GM19468 (cell line): Measurements from ENCODE around the gene ST6GALNAC2.
"Not testable (repeated sequence)": the region's sequence is repeated elsewhere in the genome, so short reads cannot be mapped to it uniquely, and the experiment has no call there.

Experiments used
- ATAC-seq: cut with Tn5 transposase; IDR thresholded peaks from one replicate; pipeline ENCODE4 v1.9.1; 2021; ENCODE audit warnings: mild to moderate bottlenecking, moderate library complexity, moderate number of reproducible peaks; ENCODE audit not compliant: unreplicated experiment; ENCODE audit errors: extremely low read depth

The ST6GALNAC2 gene

DNA sequence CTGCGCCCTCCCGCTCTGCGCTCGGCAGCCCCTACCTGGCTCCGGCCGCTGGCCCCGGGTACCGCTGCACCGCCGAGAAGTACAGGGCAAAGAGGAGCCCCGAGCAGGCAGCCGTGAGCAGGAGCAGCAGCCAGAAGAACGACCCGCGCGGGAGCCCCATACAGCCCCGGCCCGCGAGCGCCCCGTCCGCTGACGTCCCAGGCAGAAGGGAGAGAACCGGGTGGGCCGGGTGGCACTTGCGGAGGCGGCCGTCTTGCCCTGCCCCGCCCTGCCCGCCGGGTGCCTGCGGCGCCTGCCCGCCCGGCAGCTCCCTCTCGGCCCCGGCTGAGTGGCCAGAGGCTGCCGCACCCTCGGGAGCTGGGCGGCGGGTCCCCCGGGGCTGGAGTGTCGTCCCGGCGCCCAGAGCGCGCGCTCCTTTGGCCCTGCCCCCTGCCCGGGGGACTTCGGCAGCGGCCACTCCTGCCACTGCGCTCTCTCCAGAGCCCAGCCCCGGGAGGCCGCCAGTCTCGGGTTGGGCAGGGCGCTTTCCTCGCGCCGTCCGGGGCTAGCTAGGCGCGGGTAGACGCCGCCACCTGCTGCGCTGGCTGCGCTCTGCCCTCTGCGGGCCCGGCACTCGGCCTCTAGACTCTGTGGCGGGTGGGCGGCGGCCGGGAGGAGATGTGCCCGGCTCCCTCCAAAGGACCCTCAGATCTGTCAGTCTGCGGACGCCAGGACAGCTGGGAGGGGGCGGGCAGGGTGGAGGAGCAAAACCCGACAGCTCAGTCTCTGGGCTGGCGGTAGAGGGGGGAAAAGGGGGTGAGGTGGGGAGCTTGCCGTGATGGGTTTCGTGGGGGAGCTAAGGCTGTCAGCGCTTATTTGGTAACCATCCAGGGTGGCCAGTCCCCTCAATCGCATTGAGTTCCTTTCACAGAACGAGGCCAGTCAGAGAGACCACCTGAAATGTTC lies at the start of gene ST6GALNAC2:
TSS of gene ST6GALNAC2 (minus strand) at position 212 of the 945 bp plus-strand sequence. CDS start at position 160, 52 bp downstream.
- no peak for ATAC-seq

- no peak for ATAC-seq
Measured at GRCh38 chr17:76635039-76635438, 49.4 kb upstream of the ST6GALNAC2 start.

GRCh38 chr17:76633628-76634328 lies 48.1 kb upstream of the ST6GALNAC2 start:
- no peak for ATAC-seq

DNA sequence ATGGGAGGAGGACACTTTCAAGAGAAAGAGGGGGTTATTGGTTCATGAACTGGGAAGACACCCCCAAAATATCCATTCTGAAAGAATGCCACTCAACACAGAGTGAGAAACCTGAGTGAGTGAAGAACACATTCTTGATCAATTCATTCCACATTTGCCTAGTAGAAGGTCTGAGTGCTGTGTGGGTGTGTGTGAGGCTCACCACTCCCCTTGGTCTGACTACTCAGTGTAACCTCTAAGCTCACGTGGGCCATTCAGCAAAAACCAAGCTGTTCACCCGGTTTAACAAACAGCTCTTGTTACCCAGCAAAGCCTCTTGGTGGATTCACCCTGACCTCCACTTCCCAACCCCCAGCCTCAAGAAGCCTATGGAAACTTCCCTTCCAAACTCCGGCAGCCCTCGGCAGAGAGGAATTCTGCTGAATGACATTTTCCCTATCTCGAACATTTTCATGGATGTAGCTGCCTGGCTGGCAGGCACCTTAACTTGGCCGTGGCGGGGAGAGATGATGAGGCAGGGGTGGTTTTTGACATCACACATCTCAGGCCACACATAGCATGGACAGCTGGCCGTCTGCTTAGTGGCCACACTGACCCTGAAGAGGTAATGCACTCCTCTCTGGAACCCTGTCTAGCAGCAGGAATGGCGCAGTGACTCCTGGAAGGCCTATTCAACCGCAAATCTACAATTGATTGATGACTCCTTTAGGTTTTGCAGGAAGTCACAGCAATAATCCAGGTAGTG lies 46.3 kb upstream of the ST6GALNAC2 start:
- no peak for ATAC-seq

GRCh38 chr17:76630151-76630550 lies 44.5 kb upstream of the ST6GALNAC2 start:
- ATAC-seq, result no peak

DNA sequence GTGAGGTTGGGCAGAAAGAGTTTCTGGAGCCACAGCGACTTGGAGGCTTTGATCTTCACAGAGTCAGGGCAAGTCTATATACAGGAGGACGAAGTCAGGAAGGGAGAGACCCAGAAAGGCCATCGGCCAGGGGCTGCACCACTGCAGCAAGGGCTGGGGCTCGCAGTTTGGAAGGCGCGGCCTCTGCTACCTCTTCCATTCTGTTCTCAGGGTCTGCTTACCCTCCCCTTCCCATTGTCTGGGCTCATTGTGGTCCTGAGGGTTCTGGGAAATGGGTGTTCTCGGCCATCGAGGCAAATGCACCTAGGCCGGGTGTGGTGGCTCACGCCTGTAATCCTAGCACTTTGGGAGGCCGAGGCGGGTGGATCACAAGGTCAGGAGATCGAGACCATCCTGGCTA lies 41.9 kb upstream of the ST6GALNAC2 start:
- no peak for ATAC-seq

DNA sequence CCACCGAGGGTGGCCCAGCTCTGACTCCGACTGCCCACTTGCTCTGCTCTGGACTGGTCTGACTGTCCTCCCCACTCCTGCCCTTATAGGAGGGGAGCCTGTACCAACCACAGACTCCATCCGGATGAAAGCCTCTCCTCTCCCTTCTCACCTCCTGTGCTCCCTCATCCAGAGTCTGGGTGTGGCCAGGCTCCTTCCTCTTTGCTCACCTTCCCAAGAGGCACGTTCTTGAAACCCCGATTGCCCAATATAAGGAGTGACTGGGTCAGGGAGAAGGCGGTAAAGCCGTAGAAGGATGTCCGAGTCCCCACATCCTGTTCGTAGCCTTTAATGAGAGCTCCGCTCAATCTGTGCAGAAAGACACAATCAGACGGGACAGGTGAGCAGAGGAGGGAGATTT lies 40.8 kb upstream of the ST6GALNAC2 start:
- ATAC-seq, result no peak

DNA sequence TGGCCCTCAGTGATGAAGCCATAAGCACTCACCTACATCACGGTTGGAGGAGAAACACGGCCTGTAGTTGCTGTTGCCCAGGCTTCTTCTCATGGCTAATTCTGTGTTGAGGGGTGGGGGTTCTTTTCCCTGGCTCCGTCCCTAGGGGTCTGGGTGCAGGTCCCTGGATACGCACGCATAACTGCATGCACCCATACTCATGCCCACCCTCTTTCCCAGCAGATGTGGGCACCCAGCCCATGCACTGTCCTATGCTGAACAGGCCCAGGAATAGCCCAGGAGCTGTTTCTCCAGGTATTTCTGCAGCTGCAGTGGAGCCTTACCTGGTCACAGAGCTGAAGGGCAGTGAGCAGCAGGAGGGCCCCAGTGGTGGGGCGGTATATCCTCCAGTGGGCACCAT lies 39.8 kb upstream of the ST6GALNAC2 start:
- no peak for ATAC-seq

DNA sequence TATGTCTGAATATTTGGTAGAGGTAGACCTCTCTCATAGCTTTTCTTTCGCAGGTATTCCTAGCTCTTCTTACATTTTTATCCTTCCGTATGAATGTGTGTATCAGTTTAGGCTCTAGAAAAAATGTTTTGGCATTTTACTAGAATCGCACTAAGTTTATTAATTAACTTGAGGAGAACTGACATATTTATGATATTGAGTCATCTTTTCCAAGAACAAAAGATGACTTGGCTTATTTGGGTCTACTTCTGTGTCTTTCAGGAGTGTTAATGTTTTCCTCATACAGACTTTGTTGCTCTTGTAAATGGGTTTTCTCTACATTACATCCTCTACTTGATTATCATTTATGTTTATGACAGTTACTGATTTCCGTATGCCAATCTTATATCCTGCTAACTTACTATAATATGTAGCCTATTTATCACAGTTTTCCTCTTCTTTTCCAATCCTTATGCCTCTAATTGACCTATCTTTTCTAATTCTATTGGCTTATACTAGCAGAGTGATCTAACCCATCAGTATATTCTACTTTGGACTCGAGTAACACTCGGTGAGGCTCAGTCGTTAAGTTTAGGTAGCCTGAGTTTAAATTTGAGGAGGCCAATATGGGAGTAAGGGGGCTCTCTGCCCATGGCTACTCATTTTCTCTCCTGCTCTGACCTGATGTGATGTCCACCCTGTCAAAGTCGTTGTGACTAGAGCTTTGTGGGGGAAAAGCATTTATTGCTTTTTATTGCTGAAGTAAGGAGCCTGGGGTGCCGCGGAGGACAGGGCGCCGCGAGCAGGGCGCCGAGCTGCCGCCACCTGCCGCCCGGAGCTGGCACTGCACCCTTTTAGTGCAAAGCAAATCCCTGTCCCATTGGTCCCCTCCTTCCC lies 37.8 kb upstream of the ST6GALNAC2 start:
- ATAC-seq, result no peak

GRCh38 chr17:76617838-76618237 lies 32.2 kb upstream of the ST6GALNAC2 start:
- no peak for ATAC-seq

DNA sequence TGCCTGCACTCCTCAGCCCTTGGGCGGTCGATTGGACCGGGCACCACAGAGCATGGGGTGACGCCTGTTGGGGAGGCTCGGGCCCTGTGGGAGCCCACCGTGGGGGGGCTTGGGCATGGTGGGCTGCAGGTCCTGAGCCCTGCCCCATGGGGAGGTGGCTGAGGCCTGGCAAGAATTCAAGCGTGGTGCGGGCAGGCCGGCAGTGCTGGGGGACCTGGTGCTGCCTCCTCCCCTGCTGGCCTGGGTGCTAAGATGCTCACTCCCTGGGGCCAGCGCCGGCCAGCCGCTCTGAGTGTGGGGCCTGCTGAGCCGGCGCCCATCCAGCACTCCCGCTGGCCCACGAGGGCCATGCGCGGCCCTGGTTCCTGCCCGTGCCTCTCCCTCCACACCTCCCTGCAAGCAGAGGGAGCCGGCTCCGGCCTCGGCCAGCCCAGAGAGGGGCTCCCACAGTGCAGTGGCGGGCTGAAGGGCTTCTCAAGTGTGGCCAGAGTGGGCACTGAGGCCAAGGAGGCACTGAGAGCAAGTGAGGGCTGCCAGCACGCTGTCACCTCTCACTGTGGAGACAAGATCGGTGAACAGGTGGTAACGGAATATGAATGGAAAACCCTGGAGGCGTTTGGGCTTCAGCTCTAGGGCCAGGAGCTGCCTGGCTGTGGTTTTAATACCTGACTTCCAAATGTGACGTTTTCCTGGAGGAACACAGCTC lies 29.4 kb upstream of the ST6GALNAC2 start:
- no peak for ATAC-seq

DNA sequence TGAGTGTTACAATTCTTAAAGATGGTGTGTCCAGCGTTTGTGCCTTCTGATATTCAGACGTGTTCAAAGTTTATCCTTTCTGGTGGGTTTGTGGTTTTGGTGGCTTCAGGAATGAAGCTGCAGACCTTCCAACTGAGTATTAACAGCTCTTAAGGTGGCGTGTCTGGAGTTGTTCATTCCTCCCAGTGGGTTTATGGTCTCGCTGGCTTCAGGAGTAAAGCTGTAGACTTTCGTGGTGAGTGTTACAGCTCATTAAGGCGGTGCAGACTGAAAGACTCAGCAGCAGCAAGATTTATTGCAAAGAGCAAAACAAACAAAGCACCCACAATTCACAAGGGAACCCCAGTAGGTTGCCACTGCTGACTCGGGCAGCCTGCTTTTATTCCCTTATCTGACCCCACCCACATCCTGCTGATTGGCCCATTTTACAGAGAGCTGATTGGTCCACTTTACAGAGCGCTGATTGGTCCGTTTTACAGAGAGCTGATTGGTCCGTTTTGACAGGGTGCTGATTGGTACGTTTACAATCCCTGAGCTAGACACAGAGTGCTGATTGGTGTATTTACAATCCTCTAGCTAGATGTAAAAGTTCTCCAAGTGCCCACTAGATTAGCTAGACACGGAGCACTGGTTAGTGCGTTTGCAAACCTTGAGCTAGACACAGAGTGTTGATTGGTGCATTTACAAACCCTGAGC lies 28.6 kb upstream of the ST6GALNAC2 start:
- ATAC-seq, result not testable (repeated sequence)

DNA sequence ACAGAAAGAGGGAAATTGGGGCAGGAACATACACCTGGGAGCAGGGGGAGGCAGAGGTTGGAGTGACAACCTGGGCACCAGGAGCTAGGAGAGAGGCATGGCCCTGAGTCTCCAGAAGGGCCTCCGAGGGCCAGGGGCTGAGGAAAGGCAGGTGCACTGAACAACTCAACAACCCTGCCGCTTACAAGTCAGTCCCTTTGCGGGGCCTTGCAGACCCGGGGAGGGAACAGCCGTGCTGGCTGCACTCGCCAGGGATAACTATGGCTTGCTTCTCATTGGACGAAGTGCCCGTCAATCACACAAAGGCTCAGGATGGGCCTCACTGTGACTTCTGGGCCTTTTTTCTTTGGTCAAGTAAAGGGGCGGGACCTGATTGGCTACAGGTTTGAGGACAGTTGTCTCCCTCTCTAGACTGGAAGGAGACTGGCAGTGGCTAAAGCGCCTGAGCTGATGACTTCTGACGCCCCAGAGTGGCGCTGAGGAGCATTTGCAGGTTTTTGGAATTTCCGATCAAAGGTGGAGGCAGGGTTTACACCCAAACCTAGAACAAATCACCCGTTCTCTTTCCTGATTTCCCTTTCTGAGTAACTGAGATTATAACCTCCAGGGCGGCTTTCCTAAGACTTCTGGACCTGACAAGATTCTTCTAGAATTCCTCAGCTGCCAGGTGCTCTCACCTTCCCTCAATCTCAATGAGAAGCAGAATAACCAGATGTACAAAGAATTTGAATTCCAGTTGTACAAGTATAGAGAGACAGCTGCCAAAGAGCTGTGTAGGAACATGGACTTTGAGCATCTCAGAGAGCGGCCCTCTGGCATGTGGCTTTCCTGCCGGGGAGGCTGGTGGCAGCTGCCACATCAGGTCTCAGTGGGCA lies 27.6 kb upstream of the ST6GALNAC2 start:
- no peak for ATAC-seq

- no peak for ATAC-seq
Measured at GRCh38 chr17:76612465-76612864, 26.8 kb upstream of the ST6GALNAC2 start.

DNA sequence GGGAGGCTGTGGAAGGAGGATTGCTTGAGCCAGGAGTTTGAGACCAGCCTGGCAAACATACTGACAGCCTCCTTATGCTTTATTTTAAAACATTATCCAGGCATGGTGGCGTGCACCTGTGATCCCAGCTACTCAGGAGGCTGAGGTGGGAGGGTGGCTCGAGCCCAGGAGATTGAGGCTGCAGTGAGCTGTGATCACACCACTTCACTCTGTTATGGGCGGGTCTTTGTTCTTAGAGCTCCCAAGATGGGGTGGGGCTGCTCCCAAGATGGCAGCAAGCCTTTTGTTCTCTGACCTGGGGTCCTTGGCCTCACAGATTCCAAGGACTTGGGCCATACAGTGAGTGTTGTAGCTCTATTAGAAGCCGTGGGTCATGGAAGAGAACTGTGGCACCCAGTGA lies 26.1 kb upstream of the ST6GALNAC2 start:
- ATAC-seq, result no peak

DNA sequence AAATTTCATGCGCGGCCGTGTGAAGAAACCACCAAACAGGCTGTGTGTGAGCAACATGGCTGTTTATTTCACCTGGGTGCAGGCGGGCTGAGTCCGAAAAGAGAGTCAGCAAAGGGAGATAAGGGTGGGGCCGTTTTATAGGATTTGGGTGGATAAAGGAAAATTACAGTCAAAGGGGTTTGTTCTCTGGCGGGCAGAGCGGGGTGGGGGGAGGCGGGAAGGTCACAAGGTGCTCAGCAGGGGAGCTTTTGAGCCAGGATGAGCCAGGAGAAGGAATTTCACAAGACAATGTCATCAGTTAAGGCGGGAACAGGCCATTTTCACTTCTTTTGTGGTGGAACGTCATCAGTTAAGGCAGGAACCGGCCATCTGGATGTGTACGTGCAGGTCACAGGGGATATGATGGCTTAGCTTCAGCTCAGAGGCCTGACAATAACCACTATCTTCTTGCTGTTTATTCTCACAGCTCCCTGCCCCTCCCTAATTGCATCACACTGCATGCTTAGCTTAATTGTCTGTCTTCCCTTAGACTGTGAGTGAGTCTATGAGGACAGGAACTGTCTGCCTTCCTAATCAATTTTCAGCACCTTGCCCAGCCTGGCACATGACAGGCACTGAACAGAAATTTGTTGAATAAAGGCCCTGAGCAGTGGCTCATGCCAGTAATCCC lies 25.6 kb upstream of the ST6GALNAC2 start:
- not testable (repeated sequence) for ATAC-seq

- not testable (repeated sequence) for ATAC-seq
Measured at GRCh38 chr17:76606685-76607084, 21.0 kb upstream of the ST6GALNAC2 start.
